Measurements from ENCODE around the gene FOXP1. TPM values are rescaled to one million over a fixed set of nuclear protein-coding genes. Genes with fewer than 3 reads are reported as not detected.

The FOXP1 gene
- polyA plus RNA-seq, 4 donors = 4.9 to 66.5 (median 15.3) TPM

DNA sequence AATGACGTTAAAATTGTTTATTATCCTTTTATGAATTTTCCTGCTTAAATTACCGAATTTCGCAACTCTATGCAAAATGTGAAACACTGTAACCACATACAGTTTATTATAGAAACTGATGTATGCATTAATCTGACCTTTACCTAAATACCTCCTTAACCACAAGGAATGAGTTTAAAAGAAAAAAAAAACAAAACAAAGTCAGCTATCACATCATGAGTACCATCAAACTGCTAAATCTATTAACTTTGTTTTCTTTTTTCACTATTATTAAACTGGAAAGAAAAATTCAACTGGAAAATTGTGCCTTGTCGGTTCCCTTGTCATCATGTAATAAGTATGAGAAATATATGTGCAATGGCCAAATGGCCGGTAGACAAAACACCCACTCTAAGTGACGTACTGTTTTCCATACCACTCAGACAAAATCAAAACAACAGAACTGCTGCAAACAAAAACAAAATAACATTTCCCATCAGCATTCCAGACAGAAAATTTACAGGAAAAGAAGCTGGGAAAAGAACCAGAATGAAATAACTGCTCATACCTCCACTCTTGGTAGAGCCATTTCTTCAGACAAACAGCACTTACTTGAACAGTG, 415.3 kb downstream of the FOXP1 start:
- peaks cover 0 to 13% (median 2%) of the 10 kb centered on the region in 3 donors for H3K4me1 ChIP-seq (ENCODE audit: control insufficient read depth in 3 of 3, insufficient read depth in 2 of 3, low read depth in 1 of 3, low read length in 2 of 3)
- peak overlapping the region in 1 of 3 donors; percentile 45 for H3K27ac ChIP-seq (ENCODE audit: low read depth in 1 of 3, low read length in 2 of 3)

DNA sequence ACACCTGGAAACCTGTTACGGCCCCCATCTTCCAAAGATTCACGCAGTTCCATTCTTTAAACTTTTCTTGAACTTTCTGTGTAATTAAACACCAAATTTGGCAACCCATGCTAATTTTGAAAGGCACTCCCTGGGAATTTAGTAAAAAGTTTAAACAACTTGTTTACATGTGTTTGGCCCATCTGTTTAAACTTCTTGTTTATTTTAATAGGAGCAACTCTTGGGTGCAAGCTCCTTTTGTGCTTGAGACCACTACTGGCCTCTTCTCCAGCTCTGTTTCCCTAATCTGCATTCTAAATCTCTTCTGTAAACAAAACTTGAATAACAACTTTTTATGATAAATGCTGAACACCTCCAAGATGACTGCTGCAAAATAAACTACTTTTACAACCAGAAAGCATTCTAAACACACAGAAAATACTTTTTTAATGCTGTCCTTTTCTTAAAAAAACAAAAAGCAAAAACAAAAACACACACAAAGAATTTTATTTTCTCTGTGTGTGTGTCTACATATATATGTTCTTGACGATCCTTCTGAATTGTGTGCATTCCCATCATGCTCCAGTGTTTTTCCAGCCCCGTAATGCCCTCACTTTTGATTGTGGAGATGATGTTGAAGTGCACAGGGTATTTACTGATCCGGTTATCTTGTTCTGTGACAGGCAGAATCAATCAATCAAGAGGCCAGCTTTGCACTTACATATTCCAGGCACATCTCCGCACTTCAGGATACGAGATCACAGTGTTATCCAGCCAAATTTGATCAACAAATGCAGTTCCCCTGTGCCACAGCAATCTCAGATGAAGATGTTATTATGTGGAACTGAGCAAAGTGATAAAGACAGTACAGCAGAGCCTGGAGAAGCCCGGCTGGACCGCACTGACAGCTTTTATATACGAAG, 416.9 kb downstream of the FOXP1 start:
- Histone ChIP-seq H3K27me3 (ENCODE audit: control insufficient read depth in 3 of 3, insufficient read depth in 3 of 3, low read length in 3 of 3) (no peaks in the 10 kb centered on the region), H3K4me1 (ENCODE audit: control insufficient read depth in 3 of 3, insufficient read depth in 2 of 3, low read depth in 1 of 3, low read length in 2 of 3) (peaks cover 0 to 8% (median 2%) of the 10 kb centered on the region in 3 donors), H3K36me3 (ENCODE audit: control insufficient read depth in 3 of 3, insufficient read depth in 2 of 3, low read depth in 1 of 3, low read length in 3 of 3) (peaks cover 0 to 8% (median 4%) of the 10 kb centered on the region in 3 donors), H3K27ac (ENCODE audit: low read depth in 1 of 3, low read length in 2 of 3) (peak overlapping the region in 1 of 3 donors; percentile 36), H3K9me3 (ENCODE audit: control insufficient read depth in 2 of 2, insufficient read depth in 1 of 2, low read depth in 1 of 2, low read length in 1 of 2) (peaks cover 0 to 2% of the 10 kb centered on the region in 2 donors), H3K4me3 (ENCODE audit: low read depth in 1 of 3, low read length in 3 of 3) (no peak overlapping the region)
- no peak for DNase-seq
- FAIRE-seq = peak; percentile 39
- WGBS, 3 donors = 78 to 93% (median 89%) methylated on average over 10 of the region's 10 CpGs

More for the DNA sequence above, 415.3 kb downstream of the FOXP1 start:
- H3K4me3 ChIP-seq (ENCODE audit: low read depth in 1 of 3, low read length in 3 of 3) = no peak overlapping the region
- 69 to 87% (median 76%) methylated on average over 6 of the region's 6 CpGs for WGBS, 3 donors
- DNase-seq = no peak
- H3K27me3 ChIP-seq (ENCODE audit: control insufficient read depth in 3 of 3, insufficient read depth in 3 of 3, low read length in 3 of 3) = no peaks in the 10 kb centered on the region
- H3K9me3 ChIP-seq (ENCODE audit: control insufficient read depth in 2 of 2, insufficient read depth in 1 of 2, low read depth in 1 of 2, low read length in 1 of 2) = peaks cover 0 to 2% of the 10 kb centered on the region in 2 donors
- H3K36me3 ChIP-seq (ENCODE audit: control insufficient read depth in 3 of 3, insufficient read depth in 2 of 3, low read depth in 1 of 3, low read length in 3 of 3) = peaks cover 0 to 8% (median 4%) of the 10 kb centered on the region in 3 donors
- no peak for FAIRE-seq

DNA sequence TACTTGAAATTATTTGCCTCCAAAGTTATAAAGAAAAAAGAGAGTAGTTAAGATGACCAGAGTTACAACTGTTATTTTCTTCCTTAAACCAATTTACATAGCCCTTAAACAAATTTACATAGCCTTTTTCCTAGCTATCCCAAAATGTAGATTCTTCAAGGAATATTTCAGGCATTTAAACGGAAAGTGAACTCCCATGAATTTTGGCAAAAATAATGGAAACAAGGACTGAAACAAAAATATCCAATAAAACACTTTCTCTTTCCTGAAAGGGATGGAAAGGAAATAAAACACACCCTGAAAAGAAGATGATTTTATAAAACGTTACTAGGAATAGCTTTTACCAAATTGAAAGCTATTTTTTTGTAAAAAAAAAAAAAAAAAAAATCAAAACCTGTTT, 418.6 kb downstream of the FOXP1 start:
- H3K27ac ChIP-seq (ENCODE audit: low read depth in 1 of 3, low read length in 2 of 3) = no peak overlapping the region
- no peak overlapping the region for H3K4me3 ChIP-seq (ENCODE audit: low read depth in 1 of 3, low read length in 3 of 3)
- H3K27me3 ChIP-seq (ENCODE audit: control insufficient read depth in 3 of 3, insufficient read depth in 3 of 3, low read length in 3 of 3) = no peaks in the 10 kb centered on the region
- 56 to 92% (median 89%) methylated on average over 2 of the region's 2 CpGs for WGBS, 3 donors
- DNase-seq (no peak), FAIRE-seq (no peak)
- H3K9me3 ChIP-seq (ENCODE audit: control insufficient read depth in 2 of 2, insufficient read depth in 1 of 2, low read depth in 1 of 2, low read length in 1 of 2) = peaks cover 0 to 7% of the 10 kb centered on the region in 2 donors
- H3K4me1 ChIP-seq (ENCODE audit: control insufficient read depth in 3 of 3, insufficient read depth in 2 of 3, low read depth in 1 of 3, low read length in 2 of 3) = peaks cover 0 to 11% (median 2%) of the 10 kb centered on the region in 3 donors
- H3K36me3 ChIP-seq (ENCODE audit: control insufficient read depth in 3 of 3, insufficient read depth in 2 of 3, low read depth in 1 of 3, low read length in 3 of 3) = peaks cover 0 to 12% (median 4%) of the 10 kb centered on the region in 3 donors

GRCh38 chr3:71163198-71163918, 420.2 kb downstream of the FOXP1 start:
- no peak for DNase-seq
- Histone ChIP-seq H3K27me3 (ENCODE audit: control insufficient read depth in 3 of 3, insufficient read depth in 3 of 3, low read length in 3 of 3) (no peaks in the 10 kb centered on the region), H3K4me1 (ENCODE audit: control insufficient read depth in 3 of 3, insufficient read depth in 2 of 3, low read depth in 1 of 3, low read length in 2 of 3) (peaks cover 0 to 13% (median 2%) of the 10 kb centered on the region in 3 donors), H3K36me3 (ENCODE audit: control insufficient read depth in 3 of 3, insufficient read depth in 2 of 3, low read depth in 1 of 3, low read length in 3 of 3) (peaks cover 0 to 14% (median 3%) of the 10 kb centered on the region in 3 donors), H3K27ac (ENCODE audit: low read depth in 1 of 3, low read length in 2 of 3) (no peak overlapping the region), H3K4me3 (ENCODE audit: low read depth in 1 of 3, low read length in 3 of 3) (no peak overlapping the region), H3K9me3 (ENCODE audit: control insufficient read depth in 2 of 2, insufficient read depth in 1 of 2, low read depth in 1 of 2, low read length in 1 of 2) (peaks cover 0 to 7% of the 10 kb centered on the region in 2 donors)
- WGBS, 3 donors = 75 to 87% (median 85%) methylated on average over 7 of the region's 7 CpGs
- no peak for FAIRE-seq

DNA sequence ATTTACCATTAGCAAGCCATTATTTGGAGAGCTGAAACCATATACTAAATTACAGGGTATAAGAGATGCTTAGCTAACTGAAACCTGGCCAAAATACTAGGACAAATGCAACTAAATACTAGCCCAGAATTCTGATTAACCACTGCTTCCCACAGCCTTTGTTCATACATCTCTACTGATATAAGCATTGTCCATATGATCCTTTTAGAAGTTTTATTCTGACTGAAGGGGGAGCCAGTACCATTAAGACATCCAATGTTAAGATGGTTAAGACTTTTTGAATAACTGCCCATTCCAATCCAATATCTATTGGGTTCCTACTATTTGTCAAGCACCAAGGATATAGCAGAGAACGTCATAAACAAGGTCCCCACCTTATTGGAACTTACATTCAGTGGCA, 421.3 kb downstream of the FOXP1 start:
- WGBS, 3 donors = 13 to 56% (median 41%) methylated on average over 1 of the region's 1 CpG
- Histone ChIP-seq H3K36me3 (ENCODE audit: control insufficient read depth in 3 of 3, insufficient read depth in 2 of 3, low read depth in 1 of 3, low read length in 3 of 3) (peaks cover 0 to 17% (median 3%) of the 10 kb centered on the region in 3 donors), H3K27ac (ENCODE audit: low read depth in 1 of 3, low read length in 2 of 3) (no peak overlapping the region), H3K4me1 (ENCODE audit: control insufficient read depth in 3 of 3, insufficient read depth in 2 of 3, low read depth in 1 of 3, low read length in 2 of 3) (peaks cover 0 to 11% (median 2%) of the 10 kb centered on the region in 3 donors), H3K9me3 (ENCODE audit: control insufficient read depth in 2 of 2, insufficient read depth in 1 of 2, low read depth in 1 of 2, low read length in 1 of 2) (peaks cover 0 to 7% of the 10 kb centered on the region in 2 donors), H3K4me3 (ENCODE audit: low read depth in 1 of 3, low read length in 3 of 3) (no peak overlapping the region), H3K27me3 (ENCODE audit: control insufficient read depth in 3 of 3, insufficient read depth in 3 of 3, low read length in 3 of 3) (no peaks in the 10 kb centered on the region)
- no peak for DNase-seq
- no peak for FAIRE-seq

DNA sequence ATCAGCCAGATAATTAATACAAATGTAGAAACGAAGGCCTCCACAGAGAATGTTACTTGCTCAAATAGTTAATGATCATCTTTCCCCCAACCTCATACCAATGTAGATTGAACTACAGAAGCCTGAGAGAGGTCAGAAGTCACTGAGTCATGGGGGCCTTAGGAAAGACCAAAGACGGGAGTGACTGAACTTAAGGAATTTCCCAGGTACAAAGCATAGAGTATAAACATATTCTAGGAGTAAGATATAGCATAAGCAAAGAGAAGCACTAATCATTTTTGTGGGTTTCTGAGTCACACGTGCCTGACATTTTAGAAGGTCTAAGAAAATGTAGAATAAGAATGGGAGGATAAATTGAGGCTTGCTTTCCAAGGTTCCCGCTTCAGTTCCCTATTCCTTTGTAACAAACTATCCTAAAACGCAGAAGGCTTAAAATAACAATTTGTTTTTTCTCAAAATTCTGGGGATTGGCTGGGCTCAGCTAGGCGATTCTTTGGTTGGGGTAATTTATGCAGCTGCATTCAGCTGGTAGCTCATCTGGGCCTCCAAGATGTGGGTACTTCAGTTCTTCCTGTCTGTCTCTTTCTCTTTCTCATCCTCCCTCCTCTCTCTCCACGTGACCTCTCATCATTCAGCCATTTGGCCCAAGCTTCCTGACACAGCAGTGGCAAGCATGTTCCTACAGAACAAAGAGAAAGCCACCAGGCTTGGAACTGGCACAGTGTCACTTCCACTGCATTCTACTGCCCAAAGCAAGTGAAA, 422.6 kb downstream of the FOXP1 start:
- WGBS, 3 donors = 86 to 91% (median 90%) methylated on average over 7 of the region's 7 CpGs
- Histone ChIP-seq H3K9me3 (ENCODE audit: control insufficient read depth in 2 of 2, insufficient read depth in 1 of 2, low read depth in 1 of 2, low read length in 1 of 2) (peaks cover 0 to 6% of the 10 kb centered on the region in 2 donors), H3K27me3 (ENCODE audit: control insufficient read depth in 3 of 3, insufficient read depth in 3 of 3, low read length in 3 of 3) (no peaks in the 10 kb centered on the region), H3K4me3 (ENCODE audit: low read depth in 1 of 3, low read length in 3 of 3) (no peak overlapping the region), H3K4me1 (ENCODE audit: control insufficient read depth in 3 of 3, insufficient read depth in 2 of 3, low read depth in 1 of 3, low read length in 2 of 3) (peaks cover 0 to 14% (median 0%) of the 10 kb centered on the region in 3 donors), H3K36me3 (ENCODE audit: control insufficient read depth in 3 of 3, insufficient read depth in 2 of 3, low read depth in 1 of 3, low read length in 3 of 3) (peaks cover 0 to 12% (median 0%) of the 10 kb centered on the region in 3 donors), H3K27ac (ENCODE audit: low read depth in 1 of 3, low read length in 2 of 3) (no peak overlapping the region)
- DNase-seq (no peak), FAIRE-seq (no peak)

DNA sequence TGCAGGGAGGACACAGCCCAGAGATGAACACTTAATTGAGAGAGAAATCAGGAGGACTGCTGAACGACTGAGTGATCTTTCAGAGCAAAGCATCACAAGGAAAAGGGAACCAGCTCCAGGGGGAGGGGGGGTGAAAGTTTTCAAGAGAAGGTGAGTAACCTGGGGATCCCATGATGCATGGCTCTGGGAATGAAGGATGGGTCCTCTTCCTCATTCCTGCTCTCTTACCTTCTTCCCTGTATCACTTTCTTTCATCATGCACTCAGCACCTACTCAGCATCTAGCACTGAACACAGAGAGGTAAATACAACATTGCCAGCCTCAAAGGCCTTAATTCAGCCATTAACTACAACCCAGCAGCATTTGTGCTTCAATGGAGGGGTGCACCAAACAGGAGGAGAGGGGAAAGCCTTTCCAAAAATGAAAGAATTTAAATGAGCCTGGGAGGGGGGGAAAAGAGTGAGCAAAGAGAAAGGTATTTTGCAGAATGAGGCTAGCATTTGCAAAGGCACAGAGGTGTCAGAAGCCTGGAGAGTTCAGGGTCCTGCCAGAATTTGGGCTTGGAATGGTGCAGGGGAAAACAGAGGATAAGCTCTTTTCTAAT, 427.4 kb downstream of the FOXP1 start:
- Histone ChIP-seq H3K36me3 (ENCODE audit: control insufficient read depth in 3 of 3, insufficient read depth in 2 of 3, low read depth in 1 of 3, low read length in 3 of 3) (peaks cover 0 to 6% (median 0%) of the 10 kb centered on the region in 3 donors), H3K4me3 (ENCODE audit: low read depth in 1 of 3, low read length in 3 of 3) (no peak overlapping the region), H3K9me3 (ENCODE audit: control insufficient read depth in 2 of 2, insufficient read depth in 1 of 2, low read depth in 1 of 2, low read length in 1 of 2) (peaks cover 0 to 3% of the 10 kb centered on the region in 2 donors), H3K4me1 (ENCODE audit: control insufficient read depth in 3 of 3, insufficient read depth in 2 of 3, low read depth in 1 of 3, low read length in 2 of 3) (peaks cover 2 to 45% (median 3%) of the 10 kb centered on the region in 3 donors), H3K27me3 (ENCODE audit: control insufficient read depth in 3 of 3, insufficient read depth in 3 of 3, low read length in 3 of 3) (no peaks in the 10 kb centered on the region), H3K27ac (ENCODE audit: low read depth in 1 of 3, low read length in 2 of 3) (no peak overlapping the region)
- no peak for DNase-seq
- WGBS, 3 donors = 67 to 91% (median 75%) methylated on average over 1 of the region's 1 CpG
- no peak for FAIRE-seq

Measured in small intestine (tissue), 7 donors.